OCI-LY3 (cell line): ENCODE measurements around the gene CAPN7.

ENCODE experiments used
- EZH2phosphoT487 ChIP-seq: fragments of 200-600 bp; shearing (Covaris generic); IDR thresholded peaks from 2 replicates; pipeline ENCODE4 v1.6.1; 2018; ENCODE audit warnings: antibody characterized with exemption, mixed run types, low read depth
- TF ChIP-seq, protein P1 (sequence below): fragments of 200-600, 300-600 bp; sonication (generic); IDR thresholded peaks from 2 replicates; pipeline ENCODE4 v1.5.1; 2014; ENCODE audit warnings: antibody characterized with exemption, low read length, low read depth

DNA sequence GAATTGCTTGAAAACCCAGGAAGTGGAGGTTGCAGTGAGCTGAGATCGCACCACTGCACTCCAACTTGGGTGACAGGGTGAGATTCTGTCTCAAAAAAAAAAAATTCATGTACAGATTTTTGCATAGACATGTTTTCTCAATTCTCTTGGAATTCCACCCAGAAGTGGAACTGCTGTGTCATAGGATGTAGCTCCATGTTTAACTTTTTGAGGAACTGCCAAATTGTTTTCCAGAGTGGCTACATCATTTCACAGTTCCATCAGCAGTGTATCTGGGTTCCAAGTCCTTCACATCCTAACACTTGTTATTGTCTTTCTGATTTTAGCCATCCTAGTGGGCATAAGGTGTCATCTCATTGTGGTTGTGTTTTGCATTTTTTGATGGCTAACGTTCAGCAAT, 9.9 kb downstream of the CAPN7 start:
- TF ChIP-seq, protein P1, sequence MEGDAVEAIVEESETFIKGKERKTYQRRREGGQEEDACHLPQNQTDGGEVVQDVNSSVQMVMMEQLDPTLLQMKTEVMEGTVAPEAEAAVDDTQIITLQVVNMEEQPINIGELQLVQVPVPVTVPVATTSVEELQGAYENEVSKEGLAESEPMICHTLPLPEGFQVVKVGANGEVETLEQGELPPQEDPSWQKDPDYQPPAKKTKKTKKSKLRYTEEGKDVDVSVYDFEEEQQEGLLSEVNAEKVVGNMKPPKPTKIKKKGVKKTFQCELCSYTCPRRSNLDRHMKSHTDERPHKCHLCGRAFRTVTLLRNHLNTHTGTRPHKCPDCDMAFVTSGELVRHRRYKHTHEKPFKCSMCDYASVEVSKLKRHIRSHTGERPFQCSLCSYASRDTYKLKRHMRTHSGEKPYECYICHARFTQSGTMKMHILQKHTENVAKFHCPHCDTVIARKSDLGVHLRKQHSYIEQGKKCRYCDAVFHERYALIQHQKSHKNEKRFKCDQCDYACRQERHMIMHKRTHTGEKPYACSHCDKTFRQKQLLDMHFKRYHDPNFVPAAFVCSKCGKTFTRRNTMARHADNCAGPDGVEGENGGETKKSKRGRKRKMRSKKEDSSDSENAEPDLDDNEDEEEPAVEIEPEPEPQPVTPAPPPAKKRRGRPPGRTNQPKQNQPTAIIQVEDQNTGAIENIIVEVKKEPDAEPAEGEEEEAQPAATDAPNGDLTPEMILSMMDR, result no peak
- no peak for TF ChIP-seq EZH2phosphoT487
